CD4-positive, alpha-beta T cell (primary cell): Measurements from ENCODE around the gene WNT5B. TPM values are rescaled to one million over a fixed set of nuclear protein-coding genes. Genes with fewer than 3 reads are reported as not detected.

ENCODE experiments used
- ATAC-seq: fragments of 200-7000 bp; cut with Tn5 transposase; one replicate; pipeline ENCODE4 v1.10.0; 2022; ENCODE audit warnings: mild to moderate bottlenecking; ENCODE audit not compliant: poor library complexity
- CTCF ChIA-PET: fragments of 350-600 bp; sonication (Branson Sonifier 250); formaldehyde crosslinking; loops from one replicate; lab custom pipeline; 2021; ENCODE audit warnings: antibody characterized with exemption, inconsistent platforms; lab: Charles Lee
- POLR2A ChIA-PET: fragments of 350-600 bp; sonication (Branson Sonifier 250); formaldehyde crosslinking; loops from one replicate; lab custom pipeline; 2021; ENCODE audit warnings: antibody characterized with exemption, inconsistent platforms; lab: Charles Lee
- DNase-seq, 14 experiments: peaks; one replicate each; pipeline ENCODE4 v3.0.0-alpha.2; 2013 to 2020; ENCODE audit warnings: mixed read lengths in 2 of 14
- H3K27ac ChIP-seq, 2 donors: one replicate each; pipeline versions ENCODE4 v1.5.1 to v1.7.0; 2013; ENCODE audit warnings: low read length in 2 of 2, low read depth in 1 of 2, mild to moderate bottlenecking in 1 of 2
- H3K27me3 ChIP-seq, 2 experiments: 1 replicate in 1 of 2; 2 replicates in 1 of 2; pipeline versions ENCODE4 v1.6.1 to v1.7.0; 2013; ENCODE audit warnings: low read length in 2 of 2, control low read depth in 1 of 2, mild to moderate bottlenecking in 1 of 2, moderate library complexity in 1 of 2; ENCODE audit not compliant: insufficient read depth in 2 of 2, control insufficient read depth in 1 of 2
- H3K36me3 ChIP-seq: one replicate; pipeline ENCODE4 v1.6.1; 2013; ENCODE audit warnings: low read length, control low read depth; ENCODE audit not compliant: insufficient read depth
- H3K4me1 ChIP-seq: one replicate; pipeline ENCODE4 v1.6.1; 2013; ENCODE audit warnings: low read length, control low read depth; ENCODE audit not compliant: insufficient read depth
- H3K4me3 ChIP-seq: one replicate; pipeline ENCODE4 v1.5.1; 2013; ENCODE audit warnings: mild to moderate bottlenecking, low read length, moderate library complexity
- H3K9me3 ChIP-seq, 2 experiments: 1 replicate in 1 of 2; 2 replicates in 1 of 2; pipeline versions ENCODE4 v1.6.1 to v1.7.0; 2013; ENCODE audit warnings: low read length in 2 of 2, mild to moderate bottlenecking in 2 of 2, control low read depth in 1 of 2, moderate library complexity in 1 of 2; ENCODE audit not compliant: control insufficient read depth in 1 of 2, insufficient read depth in 1 of 2
- H3K27ac Mint-ChIP-seq: one replicate; pipeline ENCODE4 v1.8.0; 2020; ENCODE audit warnings: mixed read lengths
- H3K27me3 Mint-ChIP-seq: one replicate; pipeline ENCODE4 v1.8.0; 2021; ENCODE audit warnings: mixed read lengths
- H3K36me3 Mint-ChIP-seq: one replicate; pipeline ENCODE4 v1.8.0; 2021; ENCODE audit warnings: low read depth, mixed read lengths
- H3K4me1 Mint-ChIP-seq: one replicate; pipeline ENCODE4 v1.8.0; 2021; ENCODE audit warnings: low read depth, mixed read lengths
- H3K4me3 Mint-ChIP-seq: one replicate; pipeline ENCODE4 v1.8.0; 2020; ENCODE audit warnings: mild to moderate bottlenecking, mixed read lengths
- H3K9me3 Mint-ChIP-seq: one replicate; pipeline ENCODE4 v1.8.0; 2020; ENCODE audit warnings: mixed read lengths
- CTCF ChIP-seq: fragments of 200-600 bp; IDR thresholded peaks from one replicate; pipeline ENCODE4 v1.8.0; 2022; ENCODE audit warnings: antibody characterized with exemption, mild to moderate bottlenecking
- intact Hi-C, 2 experiments: fragments of 100-400 bp; cut with DNase I in 1 of 2; cut with micrococcal nuclease in 1 of 2; formaldehyde crosslinking; loops; one replicate each; pipeline versions ENCODE4 v1.15.1 to v1.9.0; 2023 to 2025; cut with DNase I, micrococcal nuclease
- total RNA-seq, 174 experiments: library from RNA in 2 of 174; stranded (reverse) in 2 of 174; gene quantifications; one replicate each; pipeline ENCODE4 v1.2.3 and lab custom pipeline; 2021 to 2026

Gene WNT5B
- total RNA-seq, 2 experiments from 2014 or later = not detected

- Histone ChIP-seq H3K9me3 (no peaks in the 10 kb centered on the region), H3K27ac (no peak overlapping the region), H3K4me1 (peaks cover 26% of the 10 kb centered on the region), H3K36me3 (no peaks in the 10 kb centered on the region), H3K27me3 (no peaks in the 10 kb centered on the region), H3K4me3 (no peak overlapping the region)
- ChIA-PET POLR2A (interaction anchor here (1.0 to 4.2 kb wide), 5 partner anchors 11 to 487 kb away, joined by 4 to 65 read pairs (median 14); partner anchors contain the start of gene FBXL14), CTCF (interaction anchor here (0.5 to 1.9 kb wide), 12 partner anchors 10 to 687 kb away, joined by 3 to 17 read pairs (median 4); partner anchors contain the start of gene FBXL14)
- no peaks in the 10 kb centered on the region for H3K9me3 Mint-ChIP-seq
- no peak for DNase-seq
- H3K27me3 Mint-ChIP-seq = no peaks in the 10 kb centered on the region
- no peak overlapping the region for H3K27ac Mint-ChIP-seq
- TF ChIP-seq CTCF = no peak
- intact Hi-C loops = loop anchor here (1.0 to 10.0 kb wide), 6 partner anchors 22 to 1037 kb away; partner anchors contain the start of gene ADIPOR2 (in 1 of the 2)
- H3K4me1 Mint-ChIP-seq = peaks cover 39% of the 10 kb centered on the region
- ATAC-seq = no peak
- no peaks in the 10 kb centered on the region for H3K36me3 Mint-ChIP-seq
- no peak overlapping the region for H3K4me3 Mint-ChIP-seq
Measured at GRCh38 chr12:1604464-1604863, 24.6 kb upstream of the WNT5B start.

DNA sequence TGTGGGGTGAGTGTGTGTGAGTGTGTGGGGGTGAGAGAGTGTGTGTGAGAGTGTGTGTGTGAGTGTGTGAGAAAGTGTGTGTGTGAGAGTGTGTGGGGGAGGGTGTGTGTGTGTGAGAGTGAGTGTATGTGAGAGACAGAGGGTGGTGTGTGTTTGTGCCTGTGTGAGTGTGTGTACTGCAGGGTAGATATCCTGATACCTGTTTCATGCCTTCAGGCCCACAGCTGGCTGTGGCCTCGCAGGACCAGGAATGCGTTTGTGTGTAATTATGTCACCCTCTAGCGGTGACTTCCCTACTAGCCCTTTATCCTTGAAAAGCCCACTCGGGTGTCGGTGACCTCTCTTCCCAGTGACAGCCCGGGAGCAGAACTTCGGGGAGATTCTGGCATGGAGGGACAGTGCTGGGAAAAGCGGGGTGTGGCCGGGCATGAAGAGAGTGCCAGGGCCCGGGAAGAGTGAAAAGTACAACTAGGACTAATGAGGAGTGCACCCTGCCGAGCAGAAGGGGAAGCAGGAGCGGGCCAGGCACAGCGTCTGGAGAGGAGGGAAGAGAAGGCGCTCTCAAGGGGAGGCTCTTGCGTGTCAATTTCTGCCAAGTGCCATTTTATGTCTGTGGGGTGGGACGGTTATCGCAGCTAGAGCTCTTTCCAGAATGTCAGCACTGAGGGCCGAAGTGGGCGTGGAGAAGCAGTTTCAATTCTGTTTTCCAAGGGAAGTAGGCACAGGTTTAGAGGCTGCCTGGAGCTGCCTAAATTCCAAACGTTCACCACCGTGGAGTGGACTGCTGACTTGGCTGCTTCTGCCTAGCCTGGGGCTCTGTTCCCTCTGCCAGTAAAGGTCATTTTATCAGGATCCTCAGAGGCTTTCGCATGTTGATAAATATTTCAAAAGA is 23.7 kb upstream of the WNT5B start:
- Histone ChIP-seq H3K4me3 (peak overlapping the region; percentile 51), H3K27ac (no peak overlapping the region), H3K9me3 (no peaks in the 10 kb centered on the region), H3K4me1 (peaks cover 26% of the 10 kb centered on the region), H3K36me3 (no peaks in the 10 kb centered on the region), H3K27me3 (no peaks in the 10 kb centered on the region)
- CTCF ChIA-PET = interaction anchor here (0.5 to 2.2 kb wide), 12 partner anchors 11 to 688 kb away, joined by 3 to 17 read pairs (median 4); partner anchors contain the start of gene FBXL14
- H3K4me1 Mint-ChIP-seq = peaks cover 39% of the 10 kb centered on the region
- peak overlapping the region; percentile 10 for H3K27ac Mint-ChIP-seq
- DNase-seq (peak; percentile 37 to 87 (median 50)), ATAC-seq (peak; percentile 69)
- POLR2A ChIA-PET = interaction anchor here (1.0 to 2.2 kb wide), 3 partner anchors 12 to 487 kb away, joined by 4 to 14 read pairs (median 10); no protein-coding TSS in a partner anchor
- TF ChIP-seq CTCF = peak; percentile 77
- intact Hi-C loops = loop anchor here (1.0 to 10.0 kb wide), 4 partner anchors 23 to 1031 kb away; no protein-coding TSS in a partner anchor
- no peaks in the 10 kb centered on the region for H3K9me3 Mint-ChIP-seq
- no peaks in the 10 kb centered on the region for H3K36me3 Mint-ChIP-seq
- no peaks in the 10 kb centered on the region for H3K27me3 Mint-ChIP-seq
- H3K4me3 Mint-ChIP-seq = peak overlapping the region; percentile 79

DNA sequence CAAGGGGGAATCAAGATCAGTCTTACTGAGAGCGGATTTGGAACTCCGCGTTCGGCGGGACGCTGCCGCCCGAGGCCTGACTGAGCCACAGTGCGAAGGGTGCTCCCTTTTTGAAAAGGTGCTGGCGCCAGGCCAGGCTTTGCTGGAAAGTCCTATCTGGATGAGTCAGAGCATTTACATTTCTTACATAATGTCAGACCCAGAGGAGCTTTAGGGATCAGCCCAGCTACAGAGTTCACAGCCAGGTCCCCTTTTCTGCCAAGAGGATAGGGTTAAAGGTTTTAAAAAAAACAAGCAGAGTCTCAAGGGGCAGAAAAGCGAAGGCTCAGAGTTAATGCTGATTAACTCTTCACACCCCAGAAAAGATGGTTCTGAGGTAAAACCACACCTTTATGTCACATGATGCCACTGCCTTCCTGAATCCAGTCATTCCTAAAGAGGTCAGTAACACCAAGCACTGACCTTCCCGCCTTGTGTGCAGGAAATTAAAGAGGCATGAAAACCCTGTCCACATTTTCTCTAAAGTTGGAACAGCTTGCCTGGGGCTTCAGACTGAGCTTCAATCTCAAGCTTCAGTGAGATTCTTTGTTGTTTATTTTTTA is 22.9 kb upstream of the WNT5B start:
- peaks cover 39% of the 10 kb centered on the region for H3K4me1 Mint-ChIP-seq
- intact Hi-C loops = loop anchor here (10.0 kb wide), 2 partner anchors 401 to 1031 kb away; no protein-coding TSS in a partner anchor
- DNase-seq (peak in 12 of 14 experiments; percentile 16 to 81 (median 52)), ATAC-seq (no peak)
- H3K4me3 Mint-ChIP-seq = peak overlapping the region; percentile 79
- H3K9me3 Mint-ChIP-seq = no peaks in the 10 kb centered on the region
- H3K4me3 ChIP-seq = peak overlapping the region; percentile 51
- H3K9me3 ChIP-seq = no peaks in the 10 kb centered on the region
- H3K27me3 ChIP-seq = no peaks in the 10 kb centered on the region
- H3K4me1 ChIP-seq = peaks cover 23% of the 10 kb centered on the region
- CTCF ChIA-PET = interaction anchor here (0.6 to 2.2 kb wide), 7 partner anchors 13 to 917 kb away, joined by 3 to 17 read pairs (median 6); no protein-coding TSS in a partner anchor
- H3K36me3 ChIP-seq = no peaks in the 10 kb centered on the region
- TF ChIP-seq CTCF = no peak
- H3K27ac Mint-ChIP-seq = peak overlapping the region; percentile 10
- no peaks in the 10 kb centered on the region for H3K36me3 Mint-ChIP-seq
- POLR2A ChIA-PET = interaction anchor here (2.2 kb wide), 2 partner anchors 13 to 488 kb away, joined by 10 to 14 read pairs; no protein-coding TSS in a partner anchor
- no peak overlapping the region for H3K27ac ChIP-seq
- no peaks in the 10 kb centered on the region for H3K27me3 Mint-ChIP-seq
